ENCODE data around the gene PLPP6. TPM values are rescaled to one million over a fixed set of nuclear protein-coding genes. Genes with fewer than 3 reads are reported as not detected.
A peak's percentile ranks its signal among the peaks of the same experiment; 100 is the strongest.

Gene PLPP6
- total RNA-seq, 1 donor from 2014 or later: 6.1 TPM

GRCh38 chr9:4663956-4664355, 1.9 kb downstream of the PLPP6 start:
- H3K4me3 ChIP-seq (ENCODE audit: low read depth, low read length): peak overlapping the region; percentile 4
- H3K27me3 ChIP-seq (ENCODE audit: control insufficient read depth, insufficient read depth, low read length): no peaks in the 10 kb centered on the region
- TF ChIP-seq CTCF (IDR thresholded peaks at IDR 0.05; ENCODE audit: insufficient read depth, low read length, severe bottlenecking): no peak
- FAIRE-seq (no peak), DNase-seq (ENCODE audit: low read depth) (no peak)
- no peaks in the 10 kb centered on the region for H3K36me3 ChIP-seq (ENCODE audit: control insufficient read depth, insufficient read depth, low read length)

- DNase-seq (ENCODE audit: low read depth) (peak; percentile 91), FAIRE-seq (no peak)
- peak overlapping the region; percentile 53 for H3K4me3 ChIP-seq (ENCODE audit: low read depth, low read length)
- H3K36me3 ChIP-seq (ENCODE audit: control insufficient read depth, insufficient read depth, low read length): no peaks in the 10 kb centered on the region
- TF ChIP-seq CTCF (IDR thresholded peaks at IDR 0.05; ENCODE audit: insufficient read depth, low read length, severe bottlenecking): no peak
- no peaks in the 10 kb centered on the region for H3K27me3 ChIP-seq (ENCODE audit: control insufficient read depth, insufficient read depth, low read length)
Measured at GRCh38 chr9:4665357-4665756, 3.3 kb downstream of the PLPP6 start.

- Histone ChIP-seq H3K4me3 (ENCODE audit: low read depth, low read length) (peak within 1 kb of the TSS; percentile 53), H3K36me3 (ENCODE audit: control insufficient read depth, insufficient read depth, low read length) (no peaks in the 10 kb centered on the region), H3K27me3 (ENCODE audit: control insufficient read depth, insufficient read depth, low read length) (no peaks in the 10 kb centered on the region)
- DNase-seq (ENCODE audit: low read depth) (peak; percentile 34), FAIRE-seq (no peak)
- no peak for TF ChIP-seq CTCF (IDR thresholded peaks at IDR 0.05; ENCODE audit: insufficient read depth, low read length, severe bottlenecking)
Measured at GRCh38 chr9:4666042-4666699, 4.1 kb downstream of the PLPP6 start, which contains the start of gene SPATA6L. Gene SPATA6L (minus strand): TSS chr9:4666480. CDS start chr9:4666250, 230 bp downstream.

GRCh38 chr9:4667681-4668080, 5.6 kb downstream of the PLPP6 start:
- no peaks in the 10 kb centered on the region for H3K27me3 ChIP-seq (ENCODE audit: control insufficient read depth, insufficient read depth, low read length)
- FAIRE-seq: no peak

GRCh38 chr9:4668604-4669003, 6.5 kb downstream of the PLPP6 start:
- no peak for TF ChIP-seq CTCF (IDR thresholded peaks at IDR 0.05; ENCODE audit: insufficient read depth, low read length, severe bottlenecking)
- DNase-seq (ENCODE audit: low read depth): no peak
- Histone ChIP-seq H3K4me3 (ENCODE audit: low read depth, low read length) (no peak overlapping the region), H3K27me3 (ENCODE audit: control insufficient read depth, insufficient read depth, low read length) (no peaks in the 10 kb centered on the region), H3K36me3 (ENCODE audit: control insufficient read depth, insufficient read depth, low read length) (no peaks in the 10 kb centered on the region)
- FAIRE-seq: no peak

More at GRCh38 chr9:4667681-4668080, 5.6 kb downstream of the PLPP6 start:
- DNase-seq (ENCODE audit: low read depth): no peak
- no peak overlapping the region for H3K4me3 ChIP-seq (ENCODE audit: low read depth, low read length)
- no peak for TF ChIP-seq CTCF (IDR thresholded peaks at IDR 0.05; ENCODE audit: insufficient read depth, low read length, severe bottlenecking)
- H3K36me3 ChIP-seq (ENCODE audit: control insufficient read depth, insufficient read depth, low read length): no peaks in the 10 kb centered on the region

- no peaks in the 10 kb centered on the region for H3K27me3 ChIP-seq (ENCODE audit: control insufficient read depth, insufficient read depth, low read length)
- DNase-seq (ENCODE audit: low read depth): no peak
- H3K36me3 ChIP-seq (ENCODE audit: control insufficient read depth, insufficient read depth, low read length): no peaks in the 10 kb centered on the region
Measured at GRCh38 chr9:4669890-4670289, 7.8 kb downstream of the PLPP6 start.

More at GRCh38 chr9:4669890-4670289, 7.8 kb downstream of the PLPP6 start:
- TF ChIP-seq CTCF (IDR thresholded peaks at IDR 0.05; ENCODE audit: insufficient read depth, low read length, severe bottlenecking): no peak
- no peak overlapping the region for H3K4me3 ChIP-seq (ENCODE audit: low read depth, low read length)
- no peak for FAIRE-seq
